GM19324 (cell line): ENCODE data around the gene HLA-DPA1.

Source experiments
- ATAC-seq: cut with Tn5 transposase; IDR thresholded peaks from one replicate; pipeline ENCODE4 v1.9.1; 2021; ENCODE audit warnings: mild to moderate bottlenecking, moderate library complexity; ENCODE audit not compliant: unreplicated experiment, low FRiP score

HLA-DPA1 gene

GRCh38 chr6:33019372-33019771 is 54.1 kb downstream of the HLA-DPA1 start:
- ATAC-seq = peak; percentile 10

GRCh38 chr6:33018904-33019303 is 54.5 kb downstream of the HLA-DPA1 start:
- ATAC-seq = peak; percentile 72

GRCh38 chr6:33018418-33018817 is 55.0 kb downstream of the HLA-DPA1 start:
- no peak for ATAC-seq

GRCh38 chr6:33017694-33018353 is 55.6 kb downstream of the HLA-DPA1 start:
- no peak for ATAC-seq

- ATAC-seq = no peak
Observed at GRCh38 chr6:33017018-33017417, 56.4 kb downstream of the HLA-DPA1 start.

GRCh38 chr6:33015798-33016197 is 57.7 kb downstream of the HLA-DPA1 start:
- no peak for ATAC-seq

- ATAC-seq = no peak
Observed at GRCh38 chr6:33014841-33015634, 58.4 kb downstream of the HLA-DPA1 start.
